ENCODE results near the gene PARD3. TPM values are rescaled to one million over a fixed set of nuclear protein-coding genes. Genes with fewer than 3 reads are reported as not detected.
A peak's percentile ranks its signal among the peaks of the same experiment; 100 is the strongest.

Gene PARD3
- polyA plus RNA-seq, 6 donors from 2014 or later = 0.05 to 0.36 (median 0.16) TPM; not detected in 3

- ATAC-seq (ENCODE audit: low read depth in 2 of 2) = no peak
- H3K36me3 Mint-ChIP-seq = no peaks in the 10 kb centered on the region
Measured at GRCh38 chr10:34539533-34540315, 275.4 kb downstream of the PARD3 start.

GRCh38 chr10:34538281-34538829 lies 276.7 kb downstream of the PARD3 start:
- Mint-ChIP-seq H3K4me1 (peaks cover 0 to 6% (median 0%) of the 10 kb centered on the region in 3 donors), H3K27ac (peak overlapping the region in 1 of 6 donors; percentile 45), H3K4me3 (peak overlapping the region in 1 of 8 donors; percentile 82), H3K9me3 (peaks cover 0 to 1% (median 0%) of the 10 kb centered on the region in 7 donors), H3K36me3 (no peaks in the 10 kb centered on the region), H3K27me3 (no peaks in the 10 kb centered on the region)
- DNase-seq = no peak
- ATAC-seq (ENCODE audit: low read depth in 2 of 2) = no peak

More at GRCh38 chr10:34539533-34540315, 275.4 kb downstream of the PARD3 start:
- Mint-ChIP-seq H3K27ac (no peak overlapping the region), H3K9me3 (peaks cover 0 to 1% (median 0%) of the 10 kb centered on the region in 7 donors), H3K4me3 (no peak overlapping the region), H3K4me1 (peaks cover 0 to 6% (median 0%) of the 10 kb centered on the region in 3 donors), H3K27me3 (no peaks in the 10 kb centered on the region)
- no peak for DNase-seq

GRCh38 chr10:34537629-34538231 lies 277.4 kb downstream of the PARD3 start:
- DNase-seq = no peak
- H3K4me3 Mint-ChIP-seq = no peak overlapping the region
- no peak overlapping the region for H3K27ac Mint-ChIP-seq
- no peak for ATAC-seq (ENCODE audit: low read depth in 2 of 2)
- H3K4me1 Mint-ChIP-seq = peaks cover 0 to 6% (median 0%) of the 10 kb centered on the region in 3 donors
- no peaks in the 10 kb centered on the region for H3K36me3 Mint-ChIP-seq
- H3K27me3 Mint-ChIP-seq = no peaks in the 10 kb centered on the region
- peaks cover 0 to 1% (median 0%) of the 10 kb centered on the region in 7 donors for H3K9me3 Mint-ChIP-seq

GRCh38 chr10:34535872-34536271 lies 279.2 kb downstream of the PARD3 start:
- H3K36me3 Mint-ChIP-seq = no peaks in the 10 kb centered on the region
- H3K4me1 Mint-ChIP-seq = peaks cover 0 to 6% (median 0%) of the 10 kb centered on the region in 3 donors
- DNase-seq (no peak), ATAC-seq (ENCODE audit: low read depth in 2 of 2) (no peak)
- H3K9me3 Mint-ChIP-seq = peaks cover 0 to 10% (median 4%) of the 10 kb centered on the region in 7 donors
- H3K27me3 Mint-ChIP-seq = no peaks in the 10 kb centered on the region
- no peak overlapping the region for H3K4me3 Mint-ChIP-seq
- no peak overlapping the region for H3K27ac Mint-ChIP-seq

- no peak overlapping the region for H3K27ac Mint-ChIP-seq
Measured at GRCh38 chr10:34530778-34531177, 284.3 kb downstream of the PARD3 start.

GRCh38 chr10:34528320-34528719 lies 286.8 kb downstream of the PARD3 start:
- Mint-ChIP-seq H3K27ac (no peak overlapping the region), H3K9me3 (peaks cover 0 to 11% (median 4%) of the 10 kb centered on the region in 7 donors), H3K36me3 (no peaks in the 10 kb centered on the region), H3K4me3 (no peak overlapping the region), H3K4me1 (no peaks in the 10 kb centered on the region), H3K27me3 (no peaks in the 10 kb centered on the region)
- ATAC-seq (ENCODE audit: low read depth in 2 of 2) (no peak), DNase-seq (no peak)

More at GRCh38 chr10:34530778-34531177, 284.3 kb downstream of the PARD3 start:
- ATAC-seq (ENCODE audit: low read depth in 2 of 2) = no peak
- Mint-ChIP-seq H3K4me3 (no peak overlapping the region), H3K27me3 (no peaks in the 10 kb centered on the region), H3K36me3 (no peaks in the 10 kb centered on the region), H3K9me3 (peaks cover 0 to 11% (median 4%) of the 10 kb centered on the region in 7 donors), H3K4me1 (no peaks in the 10 kb centered on the region)
- no peak for DNase-seq

GRCh38 chr10:34526758-34527730 lies 288.1 kb downstream of the PARD3 start:
- peaks cover 0 to 7% (median 0%) of the 10 kb centered on the region in 3 donors for H3K4me1 Mint-ChIP-seq

GRCh38 chr10:34526186-34526585 lies 288.9 kb downstream of the PARD3 start:
- no peak overlapping the region for H3K4me3 Mint-ChIP-seq
- peaks cover 0 to 4% (median under 1%) of the 10 kb centered on the region in 7 donors for H3K9me3 Mint-ChIP-seq
- H3K27ac Mint-ChIP-seq = no peak overlapping the region
- no peak for ATAC-seq (ENCODE audit: low read depth in 2 of 2)
- no peak for DNase-seq
- H3K36me3 Mint-ChIP-seq = no peaks in the 10 kb centered on the region
- H3K27me3 Mint-ChIP-seq = no peaks in the 10 kb centered on the region
- H3K4me1 Mint-ChIP-seq = peaks cover 0 to 7% (median 0%) of the 10 kb centered on the region in 3 donors

More at GRCh38 chr10:34526758-34527730, 288.1 kb downstream of the PARD3 start:
- Mint-ChIP-seq H3K9me3 (peaks cover 0 to 11% (median 4%) of the 10 kb centered on the region in 7 donors), H3K27me3 (no peaks in the 10 kb centered on the region), H3K4me3 (no peak overlapping the region), H3K27ac (no peak overlapping the region), H3K36me3 (no peaks in the 10 kb centered on the region)
- no peak for ATAC-seq (ENCODE audit: low read depth in 2 of 2)
- DNase-seq = no peak

GRCh38 chr10:34524369-34525091 lies 290.6 kb downstream of the PARD3 start:
- peaks cover 0 to 4% (median 0%) of the 10 kb centered on the region in 7 donors for H3K9me3 Mint-ChIP-seq
- H3K27ac Mint-ChIP-seq = no peak overlapping the region
- H3K36me3 Mint-ChIP-seq = no peaks in the 10 kb centered on the region
- H3K4me1 Mint-ChIP-seq = peaks cover 0 to 7% (median 0%) of the 10 kb centered on the region in 3 donors
- no peak overlapping the region for H3K4me3 Mint-ChIP-seq
- no peak for DNase-seq
- H3K27me3 Mint-ChIP-seq = no peaks in the 10 kb centered on the region
- ATAC-seq (ENCODE audit: low read depth in 2 of 2) = no peak

GRCh38 chr10:34523017-34523767 lies 291.9 kb downstream of the PARD3 start:
- H3K27me3 Mint-ChIP-seq = no peaks in the 10 kb centered on the region
- H3K27ac Mint-ChIP-seq = no peak overlapping the region
- ATAC-seq (ENCODE audit: low read depth in 2 of 2) (no peak), DNase-seq (no peak)
- H3K4me1 Mint-ChIP-seq = peaks cover 0 to 7% (median 0%) of the 10 kb centered on the region in 3 donors
- H3K9me3 Mint-ChIP-seq = peaks cover 0 to 4% (median 0%) of the 10 kb centered on the region in 7 donors
- H3K36me3 Mint-ChIP-seq = no peaks in the 10 kb centered on the region
- H3K4me3 Mint-ChIP-seq = no peak overlapping the region

- Mint-ChIP-seq H3K36me3 (no peaks in the 10 kb centered on the region), H3K4me3 (no peak overlapping the region), H3K27me3 (no peaks in the 10 kb centered on the region), H3K27ac (no peak overlapping the region), H3K9me3 (peaks cover 0 to 4% (median 0%) of the 10 kb centered on the region in 7 donors), H3K4me1 (peaks cover 0 to 7% (median 0%) of the 10 kb centered on the region in 3 donors)
- DNase-seq = no peak
- no peak for ATAC-seq (ENCODE audit: low read depth in 2 of 2)
Measured at GRCh38 chr10:34522546-34522945, 292.6 kb downstream of the PARD3 start.

- no peaks in the 10 kb centered on the region for H3K27me3 Mint-ChIP-seq
- peaks cover 0 to 7% (median 0%) of the 10 kb centered on the region in 3 donors for H3K4me1 Mint-ChIP-seq
- H3K27ac Mint-ChIP-seq = no peak overlapping the region
- H3K4me3 Mint-ChIP-seq = no peak overlapping the region
- no peak for DNase-seq
- no peak for ATAC-seq (ENCODE audit: low read depth in 2 of 2)
- no peaks in the 10 kb centered on the region for H3K9me3 Mint-ChIP-seq
- H3K36me3 Mint-ChIP-seq = no peaks in the 10 kb centered on the region
Measured at GRCh38 chr10:34520510-34520909, 294.6 kb downstream of the PARD3 start.

All from naive B cell (primary cell).